Hepatocyte (in vitro differentiated cells): ENCODE data around the gene AGAP1. TPM values are rescaled to one million over a fixed set of nuclear protein-coding genes. Genes with fewer than 3 reads are reported as not detected.

Experiments used
- DNase-seq: peaks from one replicate; pipeline ENCODE4 v3.0.0-alpha.2; 2016; ENCODE audit warnings: low spot score
- H2AFZ ChIP-seq: fragments of 200-600 bp; sonication (generic); 2 replicates; pipeline ENCODE4 v1.6.0; 2016; ENCODE audit warnings: antibody characterized with exemption, mild to moderate bottlenecking
- H3K27ac ChIP-seq: fragments of 200-600 bp; sonication (generic); 2 replicates; pipeline ENCODE4 v1.5.1; 2016; ENCODE audit warnings: mild to moderate bottlenecking
- H3K27me3 ChIP-seq: fragments of 200-600 bp; sonication (generic); 2 replicates; pipeline ENCODE4 v1.6.1; 2016
- H3K36me3 ChIP-seq: fragments of 200-600 bp; sonication (generic); replicated peaks from 2 replicates; pipeline ENCODE4 v1.5.1; 2016; ENCODE audit warnings: low read depth; ENCODE audit not compliant: insufficient read depth
- H3K4me1 ChIP-seq: fragments of 200-600 bp; sonication (generic); 2 replicates; pipeline ENCODE4 v1.5.1; 2016; ENCODE audit warnings: mild to moderate bottlenecking, moderate library complexity; ENCODE audit not compliant: insufficient read depth
- H3K4me2 ChIP-seq: fragments of 200-600 bp; sonication (generic); 2 replicates; pipeline ENCODE4 v1.6.0; 2016
- H3K4me3 ChIP-seq: fragments of 200-600 bp; sonication (generic); 2 replicates; pipeline ENCODE4 v1.5.1; 2016; ENCODE audit warnings: mild to moderate bottlenecking
- H3K79me2 ChIP-seq: fragments of 200-600 bp; sonication (generic); 2 replicates; pipeline ENCODE4 v1.6.0; 2017; ENCODE audit warnings: mild to moderate bottlenecking
- H3K9me2 ChIP-seq: fragments of 200-600 bp; sonication (generic); replicated peaks from 2 replicates; pipeline ENCODE4 v1.6.0; 2017; ENCODE audit warnings: mild to moderate bottlenecking; ENCODE audit not compliant: insufficient read depth
- H3K9me3 ChIP-seq: fragments of 200-600 bp; sonication (generic); 2 replicates; pipeline ENCODE4 v1.5.1; 2016; ENCODE audit warnings: low read depth, mild to moderate bottlenecking
- H4K20me1 ChIP-seq: fragments of 200-600 bp; sonication (generic); 2 replicates; pipeline ENCODE4 v1.6.0; 2016; ENCODE audit warnings: mild to moderate bottlenecking; ENCODE audit not compliant: insufficient read depth, poor library complexity, severe bottlenecking
- EZH2 ChIP-seq: fragments of 200-600 bp; sonication (generic); IDR thresholded peaks from 2 replicates; pipeline ENCODE4 v1.6.1; 2016; ENCODE audit warnings: antibody characterized with exemption, mild to moderate bottlenecking, borderline replicate concordance
- EZH2phosphoT487 ChIP-seq: fragments of 200-600 bp; sonication (generic); IDR thresholded peaks from one replicate; pipeline ENCODE4 v1.6.1; 2018; ENCODE audit warnings: antibody characterized with exemption, mild to moderate bottlenecking, low read depth, moderate library complexity; ENCODE audit not compliant: unreplicated experiment, severe bottlenecking
- WGBS: methylation state at CpG from one replicate; pipeline ENCODE4 v1.1.6; 2016; ENCODE audit warnings: low lambda C conversion rate; ENCODE audit errors: missing lambda C conversion rate; 5-methylcytosine and 5-hydroxymethylcytosine counted together
- polyA plus RNA-seq: library from polyadenylated mRNA; unstranded; fragments of >200 nt; fragmentation: Nextera tagmentation; extraction: Ambion mirVana; gene quantifications from 2 replicates; pipeline ENCODE4 v1.2.1, GENCODE V29; 2016
- total RNA-seq: library from RNA; depleted of rRNA; stranded (reverse); fragments of >200 nt; gene quantifications from 2 replicates; pipeline ENCODE4 v1.2.3, GENCODE V29; 2014
- TF ChIP-seq, protein P1 (sequence below): fragments of 200-600 bp; sonication (generic); IDR thresholded peaks from 2 replicates; pipeline ENCODE4 v1.5.1; 2016; ENCODE audit warnings: antibody characterized with exemption, mild to moderate bottlenecking; ENCODE audit not compliant: poor library complexity

The AGAP1 gene
- total and polyA plus RNA-seq, 2 experiments from 2014 or later: 12.1 to 20.0 TPM

DNA sequence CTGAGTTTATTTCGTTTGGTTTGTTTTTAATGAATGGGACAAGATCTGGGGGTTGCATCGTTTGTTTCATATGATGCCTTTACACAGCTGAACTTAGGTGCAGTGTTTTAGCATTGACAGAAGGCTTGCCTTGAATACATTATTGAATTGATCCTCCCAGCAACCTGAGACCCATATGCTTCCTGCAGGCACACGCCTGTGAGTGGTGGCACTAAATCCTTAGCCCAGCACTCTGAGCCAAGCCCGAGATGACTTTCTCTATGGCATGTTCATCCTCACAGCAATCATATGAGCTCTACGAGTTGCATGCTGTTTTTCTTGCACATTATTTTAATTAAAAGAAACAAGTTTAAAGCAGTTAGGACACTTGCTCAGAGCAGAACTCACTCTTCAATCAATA is 47.8 kb upstream of the AGAP1 start:
- DNase-seq: no peak
- no peaks in the 10 kb centered on the region for H3K36me3 ChIP-seq
- H3K79me2 ChIP-seq: no peaks in the 10 kb centered on the region
- TF ChIP-seq, protein P1, sequence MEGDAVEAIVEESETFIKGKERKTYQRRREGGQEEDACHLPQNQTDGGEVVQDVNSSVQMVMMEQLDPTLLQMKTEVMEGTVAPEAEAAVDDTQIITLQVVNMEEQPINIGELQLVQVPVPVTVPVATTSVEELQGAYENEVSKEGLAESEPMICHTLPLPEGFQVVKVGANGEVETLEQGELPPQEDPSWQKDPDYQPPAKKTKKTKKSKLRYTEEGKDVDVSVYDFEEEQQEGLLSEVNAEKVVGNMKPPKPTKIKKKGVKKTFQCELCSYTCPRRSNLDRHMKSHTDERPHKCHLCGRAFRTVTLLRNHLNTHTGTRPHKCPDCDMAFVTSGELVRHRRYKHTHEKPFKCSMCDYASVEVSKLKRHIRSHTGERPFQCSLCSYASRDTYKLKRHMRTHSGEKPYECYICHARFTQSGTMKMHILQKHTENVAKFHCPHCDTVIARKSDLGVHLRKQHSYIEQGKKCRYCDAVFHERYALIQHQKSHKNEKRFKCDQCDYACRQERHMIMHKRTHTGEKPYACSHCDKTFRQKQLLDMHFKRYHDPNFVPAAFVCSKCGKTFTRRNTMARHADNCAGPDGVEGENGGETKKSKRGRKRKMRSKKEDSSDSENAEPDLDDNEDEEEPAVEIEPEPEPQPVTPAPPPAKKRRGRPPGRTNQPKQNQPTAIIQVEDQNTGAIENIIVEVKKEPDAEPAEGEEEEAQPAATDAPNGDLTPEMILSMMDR: no peak
- no peak for TF ChIP-seq EZH2
- no peak overlapping the region for H3K4me3 ChIP-seq
- no peaks in the 10 kb centered on the region for H4K20me1 ChIP-seq
- peaks cover 7% of the 10 kb centered on the region for H3K4me1 ChIP-seq
- H3K4me2 ChIP-seq: no peak overlapping the region
- no peaks in the 10 kb centered on the region for H3K9me3 ChIP-seq
- no peaks in the 10 kb centered on the region for H3K27me3 ChIP-seq
- peak overlapping the region; percentile 97 for H3K27ac ChIP-seq
- H2AFZ ChIP-seq: no peak overlapping the region
- no peaks in the 10 kb centered on the region for H3K9me2 ChIP-seq
- WGBS: 88% methylated on average over 5 of the region's 5 CpGs

DNA sequence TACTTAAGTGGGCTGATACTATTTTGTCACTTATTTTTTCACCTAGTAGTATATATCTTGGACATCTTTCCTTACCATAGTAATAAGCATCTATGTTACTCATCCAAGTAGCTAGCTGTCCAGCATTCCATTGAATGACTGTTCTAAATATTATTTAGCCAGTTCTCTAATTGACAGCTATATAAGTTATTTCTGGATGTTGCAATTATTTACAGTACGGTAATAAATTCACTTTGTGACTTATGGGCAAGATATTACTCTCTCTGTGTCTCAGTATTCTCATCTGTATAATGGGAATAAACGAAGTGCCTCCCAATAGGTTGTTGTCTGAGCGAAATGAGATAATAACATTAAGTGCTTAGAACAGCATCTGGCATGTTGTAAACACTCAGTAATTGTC is 46.6 kb upstream of the AGAP1 start:
- H3K9me3 ChIP-seq: no peaks in the 10 kb centered on the region
- no peak for TF ChIP-seq EZH2
- TF ChIP-seq EZH2phosphoT487: no peak
- TF ChIP-seq, protein P1: no peak
- 87% methylated on average over 3 of the region's 3 CpGs for WGBS

DNA sequence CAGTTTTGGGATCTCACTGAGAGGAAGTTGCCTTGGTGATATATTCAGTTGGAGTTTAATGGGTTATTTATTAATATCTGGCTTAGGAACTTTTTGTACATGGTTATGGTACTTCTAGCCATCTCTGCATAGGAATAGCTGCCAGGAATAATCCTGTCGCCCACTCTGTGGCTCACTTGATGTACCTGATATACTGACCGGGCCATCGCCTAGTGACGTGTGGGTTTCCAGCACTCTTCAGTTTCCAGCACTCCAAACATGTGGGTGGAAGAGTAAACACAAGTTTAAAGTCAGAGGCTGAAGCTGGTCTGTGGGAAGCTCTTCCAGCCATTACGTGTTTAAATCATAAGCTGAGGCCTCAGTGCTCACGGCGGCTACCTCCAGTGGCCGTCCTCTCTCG is 44.3 kb upstream of the AGAP1 start:
- H3K9me2 ChIP-seq: no peaks in the 10 kb centered on the region
- no peak overlapping the region for H3K4me3 ChIP-seq
- H3K27me3 ChIP-seq: no peaks in the 10 kb centered on the region
- peak; percentile 37 for DNase-seq
- H3K4me2 ChIP-seq: no peak overlapping the region
- WGBS: 77% methylated on average over 9 of the region's 9 CpGs
- no peaks in the 10 kb centered on the region for H3K79me2 ChIP-seq
- H4K20me1 ChIP-seq: no peaks in the 10 kb centered on the region
- no peak overlapping the region for H2AFZ ChIP-seq
- H3K36me3 ChIP-seq: no peaks in the 10 kb centered on the region
- peaks cover 5% of the 10 kb centered on the region for H3K4me1 ChIP-seq
- no peak overlapping the region for H3K27ac ChIP-seq
- H3K9me3 ChIP-seq: no peaks in the 10 kb centered on the region
- TF ChIP-seq EZH2phosphoT487 (no peak), EZH2 (no peak)
- TF ChIP-seq, protein P1: no peak

More for the DNA sequence above, 46.6 kb upstream of the AGAP1 start:
- Histone ChIP-seq H3K4me3 (no peak overlapping the region), H3K36me3 (no peaks in the 10 kb centered on the region), H3K27me3 (no peaks in the 10 kb centered on the region), H3K79me2 (no peaks in the 10 kb centered on the region), H3K9me2 (no peaks in the 10 kb centered on the region), H3K4me1 (peaks cover 7% of the 10 kb centered on the region), H4K20me1 (no peaks in the 10 kb centered on the region), H2AFZ (no peak overlapping the region), H3K4me2 (no peak overlapping the region), H3K27ac (no peak overlapping the region)
- no peak for DNase-seq

DNA sequence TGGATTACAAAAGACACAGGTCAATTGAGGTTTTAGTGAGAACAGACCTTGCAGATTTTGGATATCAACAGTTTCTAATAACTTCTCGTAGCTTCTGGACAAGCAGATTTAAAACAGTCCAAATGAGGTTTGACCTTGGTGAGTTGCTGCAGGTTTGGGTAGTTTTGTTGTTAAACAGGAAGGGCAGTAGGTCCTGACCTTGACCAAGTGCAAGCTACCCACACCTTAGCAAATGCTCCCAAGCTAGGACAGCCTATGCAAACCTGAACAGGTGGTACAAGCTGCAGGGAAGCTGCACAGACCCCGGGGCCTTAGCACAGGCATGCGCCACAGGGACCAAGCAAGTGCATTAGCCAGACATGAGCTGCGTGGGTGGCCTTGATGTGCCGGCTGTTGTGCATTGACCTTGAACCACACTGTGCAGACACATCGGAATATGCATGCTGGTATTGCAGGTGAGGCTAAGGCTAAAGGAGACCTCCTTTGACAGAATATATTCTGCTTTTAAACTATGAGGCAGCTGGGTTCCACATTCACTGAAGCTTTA is 40.2 kb upstream of the AGAP1 start:
- Histone ChIP-seq H3K27me3 (no peaks in the 10 kb centered on the region), H3K27ac (no peak overlapping the region), H3K9me3 (no peaks in the 10 kb centered on the region), H3K4me2 (no peak overlapping the region), H4K20me1 (no peaks in the 10 kb centered on the region), H3K36me3 (no peaks in the 10 kb centered on the region), H3K4me3 (no peak overlapping the region), H2AFZ (no peak overlapping the region), H3K4me1 (no peaks in the 10 kb centered on the region), H3K9me2 (no peaks in the 10 kb centered on the region), H3K79me2 (no peaks in the 10 kb centered on the region)
- no peak for TF ChIP-seq EZH2
- TF ChIP-seq, protein P1: no peak
- TF ChIP-seq EZH2phosphoT487: no peak
- DNase-seq: no peak
- WGBS: 93% methylated on average over 6 of the region's 6 CpGs
